MM.1S (cell line): ENCODE data around the gene STEAP4.

Source experiments
- CTCF ChIP-seq: fragments of 300-600 bp; sonication (generic); IDR thresholded peaks from 2 replicates; pipeline ENCODE4 v1.5.1; 2016; ENCODE audit warnings: antibody characterized with exemption, low read length, mixed read lengths
- EZH2 ChIP-seq: fragments of 300-600 bp; sonication (generic); optimal IDR thresholded peaks from 2 replicates; pipeline ENCODE3; 2017; ENCODE audit warnings: low read depth, mild to moderate bottlenecking, antibody characterized with exemption, low read length, mixed read lengths
- EZH2phosphoT487 ChIP-seq: fragments of 300-600 bp; sonication (generic); IDR thresholded peaks from 2 replicates; pipeline ENCODE4 v1.6.1; 2018; ENCODE audit warnings: antibody characterized with exemption, low read length

DNA sequence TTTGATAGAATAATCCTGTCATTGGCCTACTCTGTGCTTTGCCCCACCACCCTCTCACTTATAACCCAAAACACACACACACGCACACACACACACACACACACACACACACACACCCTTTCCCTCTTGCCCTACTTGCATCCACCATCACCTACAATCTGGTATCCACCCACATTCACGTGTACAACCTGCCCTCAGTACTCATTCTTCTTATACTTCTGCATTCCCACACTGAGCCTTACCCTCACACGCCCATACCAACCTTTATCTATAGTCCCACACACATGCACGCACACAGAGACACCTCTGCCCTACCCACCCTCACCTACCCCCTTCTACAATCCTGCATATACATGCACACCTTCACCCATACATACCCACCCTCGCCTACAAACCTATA lies 76.0 kb downstream of the STEAP4 start:
- TF ChIP-seq CTCF (no peak), EZH2 (no peak), EZH2phosphoT487 (no peak)
